Measurements from ENCODE around the gene IL18. TPM values are rescaled to one million over a fixed set of nuclear protein-coding genes. Genes with fewer than 3 reads are reported as not detected.
"Not testable (repeated sequence)": the region's sequence is repeated elsewhere in the genome, so short reads cannot be mapped to it uniquely, and the experiment has no call there.

Gene IL18
- total RNA-seq, 2 experiments from 2014 or later = 0.17 TPM; not detected in 1

- no peaks in the 10 kb centered on the region for H3K27me3 Mint-ChIP-seq
- POLR2A ChIA-PET = interaction anchor here (0.6 kb wide), 1 partner anchor 12 kb away, joined by 3 read pairs; the partner anchor contains the start of genes SDHD and TIMM8B
- no peak overlapping the region for H3K4me3 Mint-ChIP-seq
- DNase-seq = no peak
- H3K36me3 Mint-ChIP-seq (ENCODE audit: low read depth) = peaks cover 20% of the 10 kb centered on the region
- no peaks in the 10 kb centered on the region for H3K9me3 Mint-ChIP-seq
- H3K27ac Mint-ChIP-seq = no peak overlapping the region
- CTCF ChIA-PET = interaction anchor here (1.0 to 2.3 kb wide), 4 partner anchors 11 to 226 kb away, joined by 3 to 7 read pairs (median 4); partner anchors contain the start of genes SDHD and TIMM8B
- H3K4me1 Mint-ChIP-seq = no peaks in the 10 kb centered on the region
Observed at GRCh38 chr11:112097734-112098528, 66.0 kb downstream of the IL18 start.

GRCh38 chr11:112096194-112096593, 67.7 kb downstream of the IL18 start:
- H3K27ac Mint-ChIP-seq = no peak overlapping the region
- H3K4me3 Mint-ChIP-seq = no peak overlapping the region
- no peaks in the 10 kb centered on the region for H3K27me3 Mint-ChIP-seq
- no peak for DNase-seq
- H3K9me3 Mint-ChIP-seq = no peaks in the 10 kb centered on the region
- ChIA-PET CTCF (no interaction called here), POLR2A (no interaction called here)
- peaks cover 34% of the 10 kb centered on the region for H3K36me3 Mint-ChIP-seq (ENCODE audit: low read depth)
- no peaks in the 10 kb centered on the region for H3K4me1 Mint-ChIP-seq

GRCh38 chr11:112095302-112095701, 68.6 kb downstream of the IL18 start:
- POLR2A ChIA-PET = not testable (repeated sequence)

More at GRCh38 chr11:112095302-112095701, 68.6 kb downstream of the IL18 start:
- not testable (repeated sequence) for H3K27ac Mint-ChIP-seq, DNase-seq, H3K4me1 Mint-ChIP-seq, H3K4me3 Mint-ChIP-seq, H3K27me3 Mint-ChIP-seq, H3K9me3 Mint-ChIP-seq
- peaks cover 40% of the 10 kb centered on the region for H3K36me3 Mint-ChIP-seq (ENCODE audit: low read depth)
- CTCF ChIA-PET = interaction anchor here (0.8 kb wide), 1 partner anchor 9 kb away, joined by 5 read pairs; the partner anchor contains the start of genes SDHD and TIMM8B

Other genes with a start within 250 kb of the IL18 start
- gene C11orf52, start 245.2 kb downstream of the IL18 start, total RNA-seq = under 1 TPM in 1 of 2 experiments, not detected in 1; 0.27 TPM
- gene DIXDC1, start 226.8 kb downstream of the IL18 start, total RNA-seq = 1 to 10 TPM; 3.1 to 4.1 TPM
- 10 to 100 TPM; 27.7 to 31.6 TPM for gene DLAT, start 138.7 kb downstream of the IL18 start, total RNA-seq
- under 1 TPM in 1 of 2 experiments, not detected in 1; 0.27 TPM for gene PIH1D2, start 90.1 kb downstream of the IL18 start, total RNA-seq
- 10 to 100 TPM; 25.3 to 25.6 TPM for gene NKAPD1, start 89.8 kb downstream of the IL18 start, total RNA-seq
- gene TIMM8B, start 77.3 kb downstream of the IL18 start, total RNA-seq = 10 to 100 TPM; 46.4 to 51.4 TPM
- gene SDHD, start 77.2 kb downstream of the IL18 start, total RNA-seq = 10 to 100 TPM; 87.6 to 97.1 TPM
- gene TEX12, start 3.3 kb upstream of the IL18 start, total RNA-seq = under 1 TPM; 0.20 to 0.35 TPM
- 1 to 10 TPM; 1.2 to 2.4 TPM for gene BCO2, start 11.4 kb upstream of the IL18 start, total RNA-seq
- gene PTS, start 62.3 kb upstream of the IL18 start, total RNA-seq = 10 to 100 TPM; 18.6 to 19.8 TPM
- gene PLET1, start 96.8 kb upstream of the IL18 start, total RNA-seq = not detected

All from activated CD4-positive, alpha-beta T cell treated with anti-CD3 and anti-CD28 coated beads, Interleukin-2, amount 10 ng/mL, durations not matched to agents 7 days and 5 days (primary cell).